ENCODE data around the gene MAP6D1.
A peak's percentile ranks its signal among the peaks of the same experiment; 100 is the strongest.

The MAP6D1 gene

GRCh38 chr3:183825456-183826161 lies at the start of gene MAP6D1:
Gene MAP6D1 (minus strand): TSS chr3:183825577. CDS start chr3:183825547, 30 bp downstream.
- DNase-seq (ENCODE audit: low read depth in 3 of 3): peak in 1 of 3 donors; percentile 5

DNA sequence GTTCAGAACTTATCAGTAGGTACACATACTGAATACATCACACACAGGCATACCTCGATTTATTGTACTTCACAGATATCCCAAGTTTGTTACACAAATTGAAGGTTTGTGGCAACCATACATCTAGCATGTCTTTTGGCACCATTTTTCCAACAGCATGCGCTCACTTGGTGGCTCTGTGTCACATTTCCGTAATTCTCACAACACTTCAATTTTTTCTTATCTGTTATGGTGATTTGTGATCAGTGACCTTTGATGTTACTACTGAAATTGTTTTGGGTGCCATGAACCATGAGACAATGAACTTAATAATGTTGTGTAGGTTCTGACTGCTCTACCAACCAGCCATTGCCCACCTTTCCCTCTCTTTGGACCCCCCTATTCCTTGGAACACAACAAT lies 48.5 kb upstream of the MAP6D1 start:
- DNase-seq (ENCODE audit: low read depth in 3 of 3): no peak

GRCh38 chr3:183871541-183871940 lies 46.2 kb upstream of the MAP6D1 start:
- no peak for DNase-seq (ENCODE audit: low read depth in 3 of 3)

- DNase-seq (ENCODE audit: low read depth in 3 of 3): no peak
These were observed 45.2 kb upstream of the MAP6D1 start for GRCh38 chr3:183870563-183870962.

DNA sequence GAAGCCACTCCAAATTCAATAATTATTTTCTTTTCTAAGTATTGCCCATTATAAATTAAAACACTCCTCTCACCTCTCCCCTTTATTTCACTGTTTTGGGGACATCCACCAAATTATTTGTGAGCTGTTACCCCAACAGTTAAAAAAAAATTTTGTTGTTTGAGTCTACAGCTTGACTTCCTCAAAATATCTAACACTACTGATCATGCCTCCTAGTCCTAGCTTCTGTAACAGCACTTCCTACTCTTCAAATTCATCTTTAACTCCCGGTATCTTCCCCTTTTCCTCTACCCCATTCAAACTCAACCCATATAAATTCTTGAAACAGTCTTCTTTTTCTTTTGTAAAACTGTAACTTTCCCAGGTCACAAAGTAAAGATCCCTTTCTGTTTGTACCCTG lies 43.4 kb upstream of the MAP6D1 start:
- no peak for DNase-seq (ENCODE audit: low read depth in 3 of 3)

DNA sequence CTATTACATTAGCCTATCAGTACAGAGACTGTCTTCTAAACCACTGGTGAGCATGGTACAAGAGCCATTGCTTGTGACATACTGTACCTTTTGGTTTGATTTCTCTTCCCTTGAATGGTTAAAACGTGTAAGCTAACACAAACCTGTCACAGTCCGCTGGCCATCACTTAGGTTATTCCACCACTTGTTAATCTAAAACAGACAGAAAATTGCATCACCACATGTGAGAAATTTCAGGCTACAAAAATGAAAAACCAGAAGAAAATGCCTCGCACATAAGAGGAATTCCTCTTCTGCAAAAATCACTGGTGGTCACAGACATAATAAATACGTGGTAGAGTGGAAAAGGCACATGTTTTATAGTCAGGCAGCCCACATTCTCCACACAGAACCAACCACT lies 37.2 kb upstream of the MAP6D1 start:
- DNase-seq (ENCODE audit: low read depth in 3 of 3): no peak

GRCh38 chr3:183857863-183858262 lies 32.5 kb upstream of the MAP6D1 start:
- DNase-seq (ENCODE audit: low read depth in 3 of 3): no peak

DNA sequence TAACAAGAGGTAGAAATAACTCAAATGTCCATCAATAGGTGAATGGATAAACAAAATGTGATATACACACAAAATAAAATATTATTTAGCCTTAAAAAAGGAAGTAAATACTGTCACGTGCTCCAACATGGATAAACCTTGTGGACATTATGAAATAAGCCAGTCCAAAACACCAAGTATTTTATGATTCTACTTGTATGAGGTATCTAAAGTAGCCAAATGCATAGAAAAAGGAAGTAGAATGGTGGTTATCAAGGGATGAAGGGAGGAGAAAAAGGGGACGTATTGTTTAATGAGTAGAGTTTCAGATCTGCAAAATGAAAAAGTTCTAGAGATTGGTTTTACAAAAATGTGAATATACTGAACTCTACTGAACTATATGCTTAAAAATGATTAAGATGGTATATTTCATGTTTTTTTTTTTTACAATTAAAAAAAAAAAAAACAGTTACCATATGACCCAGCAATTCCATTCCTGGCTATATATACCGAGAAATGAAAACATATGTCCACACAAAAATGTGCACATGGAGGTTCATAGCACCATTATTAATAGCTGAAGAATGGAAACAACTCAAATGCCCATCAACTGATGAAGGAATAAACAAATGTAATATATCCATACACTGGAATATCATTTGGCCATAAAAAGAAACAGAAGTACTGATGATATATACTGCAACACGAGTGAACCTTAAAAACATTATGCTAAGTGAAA lies 29.1 kb upstream of the MAP6D1 start:
- no peak for DNase-seq (ENCODE audit: low read depth in 3 of 3)

GRCh38 chr3:183845608-183846288 lies 20.4 kb upstream of the MAP6D1 start:
- no peak for DNase-seq (ENCODE audit: low read depth in 3 of 3)

DNA sequence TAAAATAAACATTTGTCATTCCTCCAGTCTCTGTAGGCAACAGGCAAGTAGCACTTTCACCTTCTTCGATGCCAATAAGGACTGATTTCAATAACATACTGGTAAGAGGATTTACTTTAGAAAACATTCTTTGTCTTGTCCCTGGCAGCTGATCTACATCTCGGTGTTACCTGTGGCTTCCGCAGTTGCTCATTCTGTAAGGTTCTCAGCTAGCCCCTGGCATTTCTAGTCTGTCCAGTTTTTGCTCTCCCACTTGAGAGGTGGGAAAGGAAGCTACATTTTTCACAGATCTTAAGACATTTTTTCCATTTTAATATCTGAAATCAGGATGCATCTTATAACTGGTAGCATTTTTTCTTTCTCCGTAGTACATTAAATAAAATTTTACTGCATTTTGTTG lies 19.7 kb upstream of the MAP6D1 start:
- DNase-seq (ENCODE audit: low read depth in 3 of 3): no peak

DNA sequence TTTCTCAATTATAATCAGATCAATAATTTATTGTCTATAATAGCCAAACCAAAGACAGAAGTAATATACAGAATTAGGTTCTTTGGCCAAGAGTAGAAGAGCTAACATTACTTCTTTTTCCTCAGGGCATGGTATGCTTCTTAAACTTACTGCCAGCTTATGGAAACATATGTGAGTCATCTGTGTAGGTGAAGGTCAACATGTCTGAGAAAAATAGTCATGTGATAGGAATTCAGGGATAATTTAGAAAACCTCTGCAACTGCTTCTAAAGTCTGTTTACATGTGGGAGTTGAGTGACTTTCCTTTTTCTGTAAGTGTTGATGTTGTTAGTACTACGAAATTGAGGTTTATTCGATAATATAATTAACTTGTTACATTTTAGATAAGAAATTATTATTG lies 19.2 kb upstream of the MAP6D1 start:
- no peak for DNase-seq (ENCODE audit: low read depth in 3 of 3)

- no peak for DNase-seq (ENCODE audit: low read depth in 3 of 3)
These were observed 14.4 kb upstream of the MAP6D1 start for GRCh38 chr3:183839751-183840150.

DNA sequence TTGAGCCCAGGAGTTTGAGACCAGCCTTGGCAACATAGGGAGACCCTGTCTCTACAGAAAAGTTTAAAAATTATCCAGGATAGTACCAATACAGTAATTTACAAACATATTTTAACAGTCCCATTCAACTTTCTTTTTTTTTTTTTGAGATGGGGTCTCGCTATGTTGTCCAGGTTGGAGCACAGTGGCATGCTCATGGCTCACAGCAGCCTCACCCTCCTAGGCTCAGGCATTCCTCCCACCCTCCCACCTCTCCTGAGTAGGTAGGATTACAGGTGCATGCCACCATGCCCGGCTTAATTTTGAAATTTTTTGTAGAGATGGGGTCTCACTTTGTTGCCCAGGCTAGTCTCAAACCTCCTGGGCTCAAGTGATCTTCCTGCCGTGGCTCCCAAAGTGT lies 12.5 kb upstream of the MAP6D1 start:
- no peak for DNase-seq (ENCODE audit: low read depth in 3 of 3)

DNA sequence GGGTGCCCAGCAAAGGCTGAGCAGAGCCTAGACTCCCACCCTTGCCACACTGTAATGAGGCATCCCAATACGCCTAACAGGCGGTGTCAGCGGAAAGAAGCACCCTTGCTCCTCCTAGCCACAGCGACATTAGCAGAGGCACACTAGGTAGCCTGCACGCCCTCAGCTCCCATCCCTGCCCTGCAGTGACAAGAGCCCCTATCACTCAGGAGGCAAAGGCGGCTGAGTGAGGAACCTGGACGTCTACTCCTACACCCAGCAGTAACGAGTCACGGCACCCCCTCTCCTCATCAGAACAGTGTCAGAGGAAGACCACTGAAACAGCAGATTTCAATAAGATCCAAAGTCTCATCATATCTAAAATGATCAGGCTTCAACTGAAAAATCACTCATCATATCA lies 12.0 kb upstream of the MAP6D1 start:
- no peak for DNase-seq (ENCODE audit: low read depth in 3 of 3)

DNA sequence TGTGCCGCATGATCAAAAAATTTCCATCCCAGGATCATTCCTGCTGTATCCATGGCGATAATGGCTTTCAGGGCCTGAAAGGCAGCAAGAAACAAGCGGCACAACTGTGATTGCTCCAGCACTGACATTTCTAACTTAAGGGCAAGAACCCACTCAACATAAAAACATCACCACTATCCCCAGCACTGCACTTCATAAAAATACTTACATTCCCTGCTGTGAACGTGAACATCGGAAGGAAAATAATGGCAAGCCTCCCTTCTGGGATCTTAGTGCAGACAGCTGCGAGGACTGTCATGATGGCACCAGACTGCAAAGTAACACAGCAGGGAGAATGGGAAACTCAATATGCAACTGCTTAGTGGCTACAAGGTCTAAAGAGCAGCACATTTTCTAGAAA lies 8.1 kb upstream of the MAP6D1 start:
- DNase-seq (ENCODE audit: low read depth in 3 of 3): no peak

- DNase-seq (ENCODE audit: low read depth in 3 of 3): no peak
These were observed 4.8 kb upstream of the MAP6D1 start for GRCh38 chr3:183830187-183830586.

GRCh38 chr3:183829466-183829865 lies 4.1 kb upstream of the MAP6D1 start:
- no peak for DNase-seq (ENCODE audit: low read depth in 3 of 3)

GRCh38 chr3:183828538-183828870 lies 3.1 kb upstream of the MAP6D1 start:
- DNase-seq (ENCODE audit: low read depth in 3 of 3): no peak

DNA sequence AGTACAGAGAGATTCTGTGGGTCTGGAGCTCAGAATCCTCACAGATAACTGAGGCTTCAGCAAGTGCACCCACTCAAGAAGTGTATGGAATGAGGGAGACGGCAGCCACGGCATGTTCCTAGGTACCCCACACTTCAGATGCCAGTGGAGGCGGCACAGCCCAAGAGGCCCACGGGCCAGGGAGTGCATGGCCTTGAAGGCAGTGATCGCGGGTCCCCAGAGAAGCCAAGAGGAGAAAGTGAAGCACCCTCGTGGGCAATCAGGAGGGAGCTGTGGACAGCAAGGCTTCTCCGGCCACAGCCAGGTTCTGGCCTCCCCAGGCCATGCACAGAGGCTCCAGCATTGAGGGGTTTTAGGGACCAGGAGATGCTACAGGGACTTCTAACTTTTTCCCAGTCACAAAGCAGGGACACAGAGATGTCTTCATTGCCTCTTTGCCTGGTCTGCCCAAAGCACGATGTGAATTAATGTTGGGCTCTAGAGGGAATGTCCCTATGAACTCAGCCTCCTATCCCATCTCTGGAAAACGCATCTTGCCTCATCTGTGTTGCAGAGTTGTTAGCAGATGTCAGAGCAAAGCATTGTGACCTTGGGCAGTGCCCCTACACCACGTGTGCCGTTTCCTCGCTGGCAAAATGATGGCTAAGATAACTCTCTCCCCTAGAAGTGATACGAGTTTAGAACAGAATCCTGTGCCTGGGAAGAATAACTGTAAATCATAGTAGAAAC lies 2.6 kb upstream of the MAP6D1 start:
- no peak for DNase-seq (ENCODE audit: low read depth in 3 of 3)

- DNase-seq (ENCODE audit: low read depth in 3 of 3): no peak
These were observed 1.3 kb upstream of the MAP6D1 start for GRCh38 chr3:183826448-183827250.

- no peak for DNase-seq (ENCODE audit: low read depth in 3 of 3)
These were observed 469 bp downstream of the MAP6D1 start for GRCh38 chr3:183824761-183825455.

All from stimulated activated CD4-positive, alpha-beta T cell treated with anti-CD3 and anti-CD28 coated beads, TNF-alpha, amount 100 ng/mL, for 48 hours (primary cell).